T47D (cell line): Measurements from ENCODE around the gene SEMA3D.
"Not testable (repeated sequence)": the region's sequence is repeated elsewhere in the genome, so short reads cannot be mapped to it uniquely, and the experiment has no call there.

Experiments used
- DNase-seq, 2 experiments: peaks; one replicate each; pipeline versions ENCODE4 v3.0.0 to v3.0.0-alpha.2; 2011 to 2012; ENCODE audit warnings: low read depth in 1 of 2, low spot score in 1 of 2
- JUND ChIP-seq: IDR thresholded peaks from 2 replicates; pipeline ENCODE4 v1.6.1; 2012; ENCODE audit warnings: low read depth
- in situ Hi-C: cut with HindIII; loops from 2 replicates; pipeline ENCODE4 v1.10.0; 2016; ENCODE audit warnings: low sequenced_read_pairs, low pct_unique_long_range_greater_than_20kb

The SEMA3D gene

GRCh38 chr7:85001495-85002345 lies 185.1 kb downstream of the SEMA3D start:
- in situ Hi-C loops, result no loop called here
- DNase-seq, result no peak
- TF ChIP-seq JUND, result no peak

- in situ Hi-C loops, result no loop called here
- TF ChIP-seq JUND, result no peak
- no peak for DNase-seq
Measured at GRCh38 chr7:85000735-85001350, 186.0 kb downstream of the SEMA3D start.

GRCh38 chr7:84999450-84999849 lies 187.4 kb downstream of the SEMA3D start:
- no peak for TF ChIP-seq JUND
- in situ Hi-C loops, result no loop called here
- no peak for DNase-seq

GRCh38 chr7:84998665-84999064 lies 188.2 kb downstream of the SEMA3D start:
- TF ChIP-seq JUND, result no peak
- DNase-seq, result peak in 1 of 2 experiments; percentile 14
- in situ Hi-C loops, result no loop called here

GRCh38 chr7:84997626-84998025 lies 189.2 kb downstream of the SEMA3D start:
- TF ChIP-seq JUND, result no peak
- DNase-seq, result no peak
- in situ Hi-C loops, result no loop called here

GRCh38 chr7:84992954-84993353 lies 193.9 kb downstream of the SEMA3D start:
- DNase-seq, in situ Hi-C loops: not testable (repeated sequence)

- no peak for TF ChIP-seq JUND
- DNase-seq, result no peak
- in situ Hi-C loops, result no loop called here
Measured at GRCh38 chr7:84985073-84985784, 201.6 kb downstream of the SEMA3D start.

DNA sequence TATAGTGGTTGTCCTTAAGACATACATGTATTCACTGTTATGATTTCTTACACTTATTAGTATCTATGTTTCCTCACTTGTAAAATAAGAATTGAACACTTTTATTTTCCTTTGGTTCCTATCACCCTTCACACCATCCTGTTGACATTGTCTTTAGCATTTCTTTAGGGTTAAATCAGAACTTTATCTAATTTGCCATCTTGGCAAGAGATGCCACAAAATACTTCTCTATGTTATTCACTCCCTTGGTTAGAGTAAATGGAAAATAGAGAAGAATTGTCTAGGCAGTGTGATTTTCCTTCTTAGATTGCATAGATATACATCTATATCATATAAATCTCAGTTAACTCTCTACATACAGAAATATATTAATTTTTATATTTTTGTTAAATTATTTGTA lies 204.7 kb downstream of the SEMA3D start:
- in situ Hi-C loops, result no loop called here
- DNase-seq, result no peak
- TF ChIP-seq JUND, result no peak

DNA sequence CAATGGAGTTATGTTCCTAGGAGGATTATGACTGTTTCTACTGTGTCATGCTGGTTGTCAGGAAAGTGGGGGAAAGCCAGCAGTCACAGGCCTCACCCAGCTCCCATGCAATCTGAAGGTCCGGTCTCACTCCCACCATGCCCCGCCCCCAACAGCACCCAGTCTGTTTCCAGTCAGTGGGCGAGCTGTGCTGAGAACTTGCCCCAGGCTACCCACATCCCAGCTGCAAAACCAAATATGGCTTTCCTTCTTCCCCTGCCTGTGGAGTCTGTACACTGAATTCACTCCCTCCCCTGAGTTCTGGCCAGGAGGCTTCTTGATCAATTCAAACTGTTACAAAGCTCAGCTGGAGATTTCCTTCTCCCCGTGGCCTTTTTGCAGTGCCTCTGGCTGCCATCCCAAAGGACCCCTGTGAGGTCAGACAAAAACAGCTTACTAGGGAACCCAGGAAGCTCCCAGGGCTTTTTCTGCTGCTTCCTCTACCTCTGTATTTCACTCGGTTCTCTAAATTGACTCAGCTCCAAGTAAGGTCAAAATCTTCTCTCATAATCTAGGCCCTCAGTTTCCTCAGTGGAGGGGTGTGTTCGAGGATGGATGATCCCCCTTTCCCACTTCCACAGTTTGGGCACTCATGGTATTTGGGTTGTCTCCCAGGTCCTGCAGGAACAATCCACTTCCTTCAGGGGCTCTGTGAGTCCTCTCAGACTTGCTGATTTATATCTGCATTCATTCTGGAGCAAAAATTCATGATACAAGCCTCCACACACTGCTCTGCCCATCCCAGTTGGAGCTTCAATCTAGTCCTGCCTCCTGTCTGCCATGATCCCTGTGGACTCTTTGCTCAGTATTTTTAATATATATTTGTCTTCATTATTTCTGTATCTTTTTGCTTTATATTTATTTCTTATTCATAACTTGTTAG lies 205.5 kb downstream of the SEMA3D start:
- DNase-seq, result no peak
- in situ Hi-C loops, result no loop called here
- TF ChIP-seq JUND, result no peak

DNA sequence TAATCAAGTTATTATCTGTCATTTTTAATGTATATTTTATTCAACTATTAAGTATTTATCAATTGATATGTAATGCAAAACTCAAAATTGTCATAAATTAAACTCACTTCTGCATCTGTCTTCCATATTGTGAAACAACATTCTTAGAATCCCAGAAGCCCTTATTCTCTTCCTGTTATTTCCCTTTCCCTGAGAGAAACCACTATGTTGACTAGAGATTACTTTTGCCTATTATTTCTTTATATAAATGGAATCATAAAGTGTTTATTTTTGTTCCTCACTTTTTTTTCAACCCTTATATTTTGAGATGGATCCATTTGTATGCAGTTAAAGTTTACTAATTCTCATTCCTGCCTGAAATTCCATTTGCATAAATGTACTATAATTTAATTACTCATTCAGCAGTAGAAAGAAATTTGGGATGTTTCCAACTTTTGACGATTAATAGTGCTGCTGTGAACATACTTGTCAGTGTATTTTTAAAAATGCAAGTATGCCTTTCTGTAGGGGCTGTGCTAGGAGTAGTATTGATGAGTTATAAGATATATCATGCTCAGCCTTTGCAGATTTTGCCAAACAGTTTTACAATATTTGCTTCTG lies 211.2 kb downstream of the SEMA3D start:
- no peak for DNase-seq
- no peak for TF ChIP-seq JUND
- in situ Hi-C loops, result no loop called here

DNA sequence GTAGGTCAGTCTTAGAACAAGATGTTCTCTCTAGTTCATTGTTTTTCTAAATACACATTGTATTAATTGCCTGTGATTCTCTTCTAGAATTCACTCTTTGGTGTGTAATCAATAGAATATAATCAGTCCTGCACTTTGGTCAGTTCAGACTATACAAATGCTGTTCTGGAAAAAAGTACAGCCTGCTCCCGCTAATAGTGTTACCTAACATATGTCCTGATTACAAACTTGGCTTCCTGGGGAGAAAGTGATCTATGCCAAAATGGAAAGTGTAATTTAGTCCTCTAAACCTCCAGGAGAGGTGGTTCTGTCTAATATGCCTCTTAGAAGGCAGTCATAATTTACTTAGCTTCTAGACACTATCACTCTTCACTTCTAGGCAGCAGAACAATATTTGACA lies 215.5 kb downstream of the SEMA3D start:
- TF ChIP-seq JUND, result no peak
- in situ Hi-C loops, result no loop called here
- DNase-seq, result no peak

- in situ Hi-C loops, result no loop called here
- DNase-seq, result no peak
- no peak for TF ChIP-seq JUND
Measured at GRCh38 chr7:84970670-84971069, 216.2 kb downstream of the SEMA3D start.
